K562 (cell line): ENCODE results near the gene LBP. TPM values are rescaled to one million over a fixed set of nuclear protein-coding genes. Genes with fewer than 3 reads are reported as not detected.
"Not testable (repeated sequence)": the region's sequence is repeated elsewhere in the genome, so short reads cannot be mapped to it uniquely, and the experiment has no call there.

Source experiments
- ATAC-seq: fragments of 200-7000 bp; cut with Tn5 transposase; 3 replicates; pipeline ENCODE4 v1.9.1; 2020; ENCODE audit warnings: moderate library complexity
- BruUV-seq: library from RNA; stranded (reverse); fragments of 400-500 nt; replicated peaks from 2 replicates; lab custom pipeline; 2021; lab: Mats Ljungman, UMichigan
- CTCF ChIA-PET: fragments of 300-600 bp; formaldehyde crosslinking; extraction: SDS; loops from one replicate; lab custom pipeline; 2021; ENCODE audit warnings: low intra/inter-chr PET ratio; lab: Yijun Ruan, JAX
- POLR2A ChIA-PET: fragments of 300-600, 350-650 bp; sonication (Branson Sonifier 250); formaldehyde crosslinking; extraction: SDS; loops from one replicate; lab custom pipeline; 2021; ENCODE audit warnings: antibody characterized with exemption, inconsistent platforms; lab: Yijun Ruan, JAX
- DNase-seq, 4 experiments: peaks; one replicate each; pipeline versions ENCODE4 v3.0.0 to v3.0.0-alpha.2; 2011 to 2018; ENCODE audit warnings: low spot score in 3 of 4, mixed read lengths in 3 of 4; ENCODE audit errors: extremely low read depth in 1 of 4
- FAIRE-seq: peaks from 2 replicates; lab custom pipeline; 2011; peaks lifted over from hg19 to GRCh38; lab: Jason Lieb, UNC
- H2AFZ ChIP-seq: 2 replicates; pipeline ENCODE4 v1.6.0; 2011; ENCODE audit warnings: low read depth, low read length, control low read depth, inconsistent platforms
- H3K27ac ChIP-seq: fragments of 200-600 bp; 3 replicates; pipeline ENCODE4 v1.8.0; 2011; ENCODE audit warnings: low read depth, mild to moderate bottlenecking, control low read depth, inconsistent platforms, low read length, moderate library complexity, mixed read lengths; ENCODE audit errors: extremely low read depth
- H3K27me3 ChIP-seq, 2 experiments: fragments of 300-600 bp in 1 of 2; 2 replicates in 1 of 2; 3 replicates in 1 of 2; pipeline versions ENCODE4 v1.6.0 to v1.8.0; 2011; ENCODE audit warnings: inconsistent platforms in 2 of 2, low read length in 2 of 2, mild to moderate bottlenecking in 1 of 2, mixed read lengths in 1 of 2, moderate library complexity in 1 of 2; ENCODE audit not compliant: control insufficient read depth in 2 of 2, insufficient read depth in 2 of 2
- H3K36me3 ChIP-seq: fragments of 300-600 bp; 3 replicates; pipeline ENCODE4 v1.8.0; 2011; ENCODE audit warnings: mild to moderate bottlenecking, low read length, inconsistent platforms; ENCODE audit not compliant: control insufficient read depth, insufficient read depth
- H3K4me1 ChIP-seq, 2 experiments: fragments of 200-600 bp in 1 of 2; replicated peaks in 1 of 2; 2 replicates in 1 of 2; 3 replicates in 1 of 2; pipeline versions ENCODE4 v1.5.1 to v1.8.0; 2011; ENCODE audit warnings: inconsistent platforms in 2 of 2, low read length in 2 of 2, mild to moderate bottlenecking in 1 of 2, mixed read lengths in 1 of 2, moderate library complexity in 1 of 2; ENCODE audit not compliant: control insufficient read depth in 2 of 2, insufficient read depth in 2 of 2
- H3K4me2 ChIP-seq: 2 replicates; pipeline ENCODE4 v1.6.1; 2011; ENCODE audit warnings: low read length, control low read depth, inconsistent platforms, mixed read lengths; ENCODE audit not compliant: insufficient read depth
- H3K4me3 ChIP-seq: fragments of 200-600 bp; sonication (generic), shearing (Covaris generic); 2 replicates; pipeline ENCODE4 v1.5.1; 2016; ENCODE audit warnings: control low read depth, inconsistent platforms
- H3K79me2 ChIP-seq: fragments of 200-600 bp; 3 replicates; pipeline ENCODE4 v1.8.0; 2011; ENCODE audit warnings: low read length, inconsistent platforms; ENCODE audit not compliant: control insufficient read depth, insufficient read depth
- H3K9ac ChIP-seq, 2 experiments: 2 replicates each; pipeline versions ENCODE4 v1.6.0 to v1.6.1; 2011; ENCODE audit warnings: low read depth in 2 of 2, low read length in 2 of 2, control low read depth in 1 of 2, inconsistent platforms in 1 of 2, mild to moderate bottlenecking in 1 of 2, mixed read lengths in 1 of 2; ENCODE audit not compliant: insufficient read depth in 1 of 2
- H3K9me1 ChIP-seq: one replicate; pipeline ENCODE4 v1.6.0; 2011; ENCODE audit warnings: inconsistent platforms, mild to moderate bottlenecking, low read length, moderate library complexity; ENCODE audit not compliant: control insufficient read depth, insufficient read depth
- H3K9me3 ChIP-seq: replicated peaks from 2 replicates; pipeline ENCODE4 v1.5.1; 2011; ENCODE audit warnings: low read depth, low read length, inconsistent platforms; ENCODE audit not compliant: control insufficient read depth, insufficient read depth
- H4K20me1 ChIP-seq: replicated peaks from 2 replicates; pipeline ENCODE4 v1.6.1; 2011; ENCODE audit warnings: low read length, inconsistent platforms, mixed read lengths; ENCODE audit not compliant: control insufficient read depth, insufficient read depth
- ARHGAP35 ChIP-seq: fragments of 450-650 bp; IDR thresholded peaks from 2 replicates; pipeline ENCODE4 v1.6.1; 2018; ENCODE audit not compliant: partially characterized antibody
- CBFA2T2 ChIP-seq: fragments of 450-650 bp; conservative IDR thresholded peaks from 2 replicates; pipeline ENCODE4 v1.6.1; 2017; ENCODE audit warnings: mild to moderate bottlenecking
- DEAF1 ChIP-seq: fragments of 450-650 bp; formaldehyde crosslinking; IDR thresholded peaks from 2 replicates; pipeline ENCODE4 v1.4.0; 2020; ENCODE audit warnings: mild to moderate bottlenecking, moderate library complexity
- FOXA3 ChIP-seq, 2 experiments: fragments of 450-650 bp in 1 of 2; sonication (generic) in 1 of 2; formaldehyde crosslinking; IDR thresholded peaks in 1 of 2; conservative IDR thresholded peaks in 1 of 2; 2 replicates each; pipeline versions ENCODE4 v1.4.0 to v1.8.0; 2020 to 2022; ENCODE audit warnings: mild to moderate bottlenecking in 2 of 2, missing genetic modification reagents in 1 of 2
- FOXM1 ChIP-seq, 2 experiments: fragments of 450-650 bp in 1 of 2; sonication (generic) in 1 of 2; formaldehyde crosslinking in 1 of 2; IDR thresholded peaks; 2 replicates each; pipeline versions ENCODE4 v1.6.1 to v1.9.0; 2017 to 2022; ENCODE audit warnings: low read depth in 2 of 2, mild to moderate bottlenecking in 2 of 2, missing genetic modification reagents in 1 of 2, moderate library complexity in 1 of 2
- MLX ChIP-seq, 2 experiments: fragments of 450-650 bp in 1 of 2; sonication (generic) in 1 of 2; formaldehyde crosslinking; conservative IDR thresholded peaks; 2 replicates each; pipeline versions ENCODE4 v1.4.0 to v1.8.1; 2020 to 2022; ENCODE audit warnings: mild to moderate bottlenecking in 1 of 2, missing genetic modification reagents in 1 of 2
- NCOA2 ChIP-seq, 2 experiments: fragments of 450-650 bp; IDR thresholded peaks; 2 replicates each; pipeline ENCODE4 v1.6.1; 2018; ENCODE audit warnings: mild to moderate bottlenecking in 2 of 2, moderate library complexity in 1 of 2; ENCODE audit not compliant: partially characterized antibody in 2 of 2
- NUFIP1 ChIP-seq: fragments of 450-650 bp; IDR thresholded peaks from 2 replicates; pipeline ENCODE4 v1.6.1; 2018; ENCODE audit not compliant: partially characterized antibody
- ZNF175 ChIP-seq: fragments of 200-800 bp; sonication (Bioruptor generic); IDR thresholded peaks from 2 replicates; pipeline ENCODE4 v1.6.1; 2016; ENCODE audit warnings: low read depth, mild to moderate bottlenecking, missing genetic modification characterization, missing compliant biosample characterization
- ZNF277 ChIP-seq: fragments of 250-450 bp; sonication (Bioruptor Pico); IDR thresholded peaks from 2 replicates; pipeline ENCODE4 v1.8.0; 2022; ENCODE audit warnings: inconsistent platforms, mild to moderate bottlenecking, moderate library complexity, borderline replicate concordance
- WGBS: fragments of 100-300 bp; shearing (Covaris generic); methylation state at CpG from one replicate; pipeline ENCODE4 v1.1.6; 2016; ENCODE audit warnings: low coverage, mixed read lengths; ENCODE audit not compliant: insufficient coverage; ENCODE audit errors: missing lambda C conversion rate; 5-methylcytosine and 5-hydroxymethylcytosine counted together
- in situ Hi-C: fragments of 300-500 bp; cut with MboI; formaldehyde crosslinking; loops from 4 replicates; pipeline ENCODE4 v1.15.0; 2018; ENCODE audit warnings: inconsistent platforms, mixed read lengths
- intact Hi-C: fragments of 100-400 bp; cut with micrococcal nuclease; formaldehyde crosslinking; loops from 2 replicates; pipeline ENCODE4 v1.14.2; 2022
- polyA plus RNA-seq, 8 experiments: library from polyadenylated mRNA; depleted of rRNA in 4 of 8; stranded (reverse) in 5 of 8; unstranded in 3 of 8; fragments of >200 nt; fragmentation: Nextera tagmentation in 2 of 8; fragmentation: Illumina TruSeq in 1 of 8; extraction: Ambion mirVana in 2 of 8; extraction: Trizol in 1 of 8; gene quantifications; 2 replicates each; pipeline versions ENCODE4 v1.2.1 to v1.2.3, GENCODE V29; 2011 to 2014; ENCODE audit warnings: inconsistent platforms in 1 of 8, missing spikeins in 1 of 8
- total RNA-seq, 7 experiments: library from RNA; depleted of rRNA in 6 of 7; stranded (reverse); fragments of >200 nt in 6 of 7; fragmentation: Illumina TruSeq in 2 of 7; extraction: Trizol in 2 of 7; gene quantifications; 2 replicates each; pipeline versions ENCODE4 v1.2.1 to v1.2.3, GENCODE V29; 2011 to 2021; ENCODE audit warnings: low replicate concordance in 1 of 7

The LBP gene
- total and polyA plus RNA-seq, 9 of the 15 experiments (the other 6 are each of a cell fraction or from before 2014, with no cell fraction given) = 0.06 to 0.31 (median 0.09) TPM; not detected in 3

- in situ Hi-C loops, intact Hi-C loops, H3K79me2 ChIP-seq, DNase-seq, H4K20me1 ChIP-seq, H2AFZ ChIP-seq, H3K9me3 ChIP-seq, H3K9me1 ChIP-seq, H3K4me3 ChIP-seq, CTCF ChIA-PET, H3K36me3 ChIP-seq, ATAC-seq, H3K9ac ChIP-seq, BruUV-seq, H3K27ac ChIP-seq, FAIRE-seq, H3K4me2 ChIP-seq: not testable (repeated sequence)
- H3K4me1 ChIP-seq = peaks cover 7 to 13% of the 10 kb centered on the region in 2 experiments; a peak in 4 of 5 replicates
- POLR2A ChIA-PET = interaction anchor here (0.6 kb wide), 1 partner anchor 50 kb away, joined by 3 read pairs; no protein-coding TSS in a partner anchor
- peaks cover 19 to 28% of the 10 kb centered on the region in 2 experiments; a peak in 4 of 5 replicates for H3K27me3 ChIP-seq
- WGBS = no CpG with 5 or more reads among the region's 5 CpGs
Measured at GRCh38 chr20:38377838-38378237, 31.6 kb downstream of the LBP start.

- no peak overlapping the region for H2AFZ ChIP-seq
- H3K9me1 ChIP-seq = no peaks in the 10 kb centered on the region
- no peaks in the 10 kb centered on the region for H3K79me2 ChIP-seq
- in situ Hi-C loops = no loop called here
- no peak overlapping the region for H3K4me2 ChIP-seq
- WGBS = 0% methylated on average over 4 of the region's 4 CpGs
- ChIA-PET CTCF (no interaction called here), POLR2A (interaction anchor here (2.6 kb wide), 1 partner anchor 10 kb away, joined by 13 read pairs; no protein-coding TSS in a partner anchor)
- H3K4me1 ChIP-seq = no peaks in the 10 kb centered on the region
- no peak overlapping the region for H3K27ac ChIP-seq
- DNase-seq = no peak
- FAIRE-seq = no peak
- H3K9me3 ChIP-seq = no peaks in the 10 kb centered on the region; the same call in 1 of the 2 replicates
- H3K36me3 ChIP-seq = no peaks in the 10 kb centered on the region
- H3K27me3 ChIP-seq = peaks cover 0 to 6% of the 10 kb centered on the region in 2 experiments; a peak in 1 of 5 replicates
- no peak for ATAC-seq
- intact Hi-C loops = no loop called here
- no peak overlapping the region for H3K9ac ChIP-seq
- no peaks in the 10 kb centered on the region for H4K20me1 ChIP-seq
- no peak overlapping the region for H3K4me3 ChIP-seq
- no TSS peak for BruUV-seq
- no peak for TF ChIP-seq ARHGAP35
- TF ChIP-seq FOXA3 (CRISPR knock-in tag; conservative IDR thresholded peaks at IDR 0.05 in 1 of 2, IDR thresholded peaks at IDR 0.05 in 1 of 2) = no peak
- TF ChIP-seq NUFIP1 = no peak
- TF ChIP-seq CBFA2T2 = no peak
- no peak for TF ChIP-seq DEAF1 (CRISPR knock-in tag)
- TF ChIP-seq NCOA2 (IDR thresholded peaks at IDR 0.05; ENCODE audit: partially characterized antibody in 2 of 2) = no peak
- TF ChIP-seq ZNF277 (CRISPR knock-in tag) = no peak
- no peak for TF ChIP-seq MLX (CRISPR knock-in tag; conservative IDR thresholded peaks at IDR 0.05)
- TF ChIP-seq FOXM1 (IDR thresholded peaks at IDR 0.05; ENCODE audit: low read depth) = no peak
- TF ChIP-seq FOXM1 (CRISPR knock-in tag; IDR thresholded peaks at IDR 0.05; ENCODE audit: low read depth) = no peak
- no peak for TF ChIP-seq ZNF175 (CRISPR knock-in tag)
Measured at GRCh38 chr20:38383147-38383546, 36.9 kb downstream of the LBP start.
